Measurements from ENCODE around the gene HEXA. TPM values are rescaled to one million over a fixed set of nuclear protein-coding genes. Genes with fewer than 3 reads are reported as not detected.

The HEXA gene
- polyA plus RNA-seq, 1 donor: 162 TPM

GRCh38 chr15:72338148-72338547, 37.7 kb downstream of the HEXA start:
- Histone ChIP-seq H3K36me3 (ENCODE audit: control insufficient read depth, insufficient read depth, low read length) (peaks cover 20% of the 10 kb centered on the region), H3K27ac (ENCODE audit: low read length) (no peak overlapping the region), H3K9me3 (ENCODE audit: control insufficient read depth, low read depth, low read length) (no peaks in the 10 kb centered on the region), H3K4me3 (ENCODE audit: low read length) (no peak overlapping the region), H3K4me1 (ENCODE audit: control insufficient read depth, insufficient read depth, low read length) (no peaks in the 10 kb centered on the region), H3K27me3 (ENCODE audit: control insufficient read depth, insufficient read depth, low read length) (no peaks in the 10 kb centered on the region)
- DNase-seq: no peak
- WGBS (ENCODE audit: insufficient coverage, low lambda C conversion rate): no CpG with 5 or more reads among the region's 2 CpGs

- 88% methylated on average over 1 of the region's 2 CpGs for WGBS (ENCODE audit: insufficient coverage, low lambda C conversion rate)
- Histone ChIP-seq H3K36me3 (ENCODE audit: control insufficient read depth, insufficient read depth, low read length) (peaks cover 7% of the 10 kb centered on the region), H3K4me1 (ENCODE audit: control insufficient read depth, insufficient read depth, low read length) (no peaks in the 10 kb centered on the region), H3K9me3 (ENCODE audit: control insufficient read depth, low read depth, low read length) (no peaks in the 10 kb centered on the region), H3K27me3 (ENCODE audit: control insufficient read depth, insufficient read depth, low read length) (no peaks in the 10 kb centered on the region), H3K4me3 (ENCODE audit: low read length) (no peak overlapping the region), H3K27ac (ENCODE audit: low read length) (no peak overlapping the region)
- DNase-seq: no peak
These were observed 41.0 kb downstream of the HEXA start for GRCh38 chr15:72334842-72335241.

DNA sequence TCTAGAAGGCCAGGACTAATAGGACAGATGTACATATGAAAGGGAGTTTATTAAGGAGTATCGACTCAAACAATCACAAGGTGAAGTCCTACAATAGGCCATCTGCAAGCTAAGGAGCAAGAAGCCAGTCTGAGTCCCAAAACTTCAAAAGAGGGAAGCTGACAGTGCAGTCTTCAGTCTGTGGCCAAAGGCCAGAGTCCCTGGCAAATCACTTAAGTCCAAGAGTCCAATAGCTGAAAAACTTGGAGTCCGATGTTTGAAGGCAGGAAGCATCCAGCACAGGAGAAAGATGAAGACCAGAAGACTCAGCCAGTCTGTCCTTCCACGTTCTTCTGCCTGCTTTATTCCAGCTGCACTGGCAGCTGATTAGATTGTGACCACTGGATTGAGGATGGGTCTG, 44.8 kb downstream of the HEXA start:
- no CpG with 5 or more reads among the region's 3 CpGs for WGBS (ENCODE audit: insufficient coverage, low lambda C conversion rate)

GRCh38 chr15:72323752-72324151, 52.1 kb downstream of the HEXA start:
- H3K36me3 ChIP-seq (ENCODE audit: control insufficient read depth, insufficient read depth, low read length): peaks cover 8% of the 10 kb centered on the region
- H3K27me3 ChIP-seq (ENCODE audit: control insufficient read depth, insufficient read depth, low read length): no peaks in the 10 kb centered on the region
- H3K4me3 ChIP-seq (ENCODE audit: low read length): no peak overlapping the region
- DNase-seq: no peak
- peaks cover 3% of the 10 kb centered on the region for H3K4me1 ChIP-seq (ENCODE audit: control insufficient read depth, insufficient read depth, low read length)
- H3K27ac ChIP-seq (ENCODE audit: low read length): no peak overlapping the region
- H3K9me3 ChIP-seq (ENCODE audit: control insufficient read depth, low read depth, low read length): peaks cover 6% of the 10 kb centered on the region
- 80% methylated on average over 1 of the region's 1 CpG for WGBS (ENCODE audit: insufficient coverage, low lambda C conversion rate)

More for the DNA sequence above, 44.8 kb downstream of the HEXA start:
- Histone ChIP-seq H3K36me3 (ENCODE audit: control insufficient read depth, insufficient read depth, low read length) (peaks cover 10% of the 10 kb centered on the region), H3K4me3 (ENCODE audit: low read length) (no peak overlapping the region), H3K27ac (ENCODE audit: low read length) (no peak overlapping the region), H3K4me1 (ENCODE audit: control insufficient read depth, insufficient read depth, low read length) (no peaks in the 10 kb centered on the region), H3K9me3 (ENCODE audit: control insufficient read depth, low read depth, low read length) (no peaks in the 10 kb centered on the region), H3K27me3 (ENCODE audit: control insufficient read depth, insufficient read depth, low read length) (no peaks in the 10 kb centered on the region)
- peak; percentile 47 to 56 for DNase-seq

- 0% methylated on average over 2 of the region's 58 CpGs for WGBS (ENCODE audit: insufficient coverage, low lambda C conversion rate)
- H3K27ac ChIP-seq (ENCODE audit: low read length): peak within 1 kb of the TSS; percentile 5
These were observed 55.7 kb downstream of the HEXA start, which contains the start of gene CELF6 for GRCh38 chr15:72319985-72320671. Gene CELF6, minus strand, starts transcription at chr15:72320157. Its CDS starts 283 bp downstream, at chr15:72319874.

GRCh38 chr15:72319360-72319984, 56.3 kb downstream of the HEXA start:
- H3K4me1 ChIP-seq (ENCODE audit: control insufficient read depth, insufficient read depth, low read length): peaks cover 3% of the 10 kb centered on the region
- peaks cover 6% of the 10 kb centered on the region for H3K9me3 ChIP-seq (ENCODE audit: control insufficient read depth, low read depth, low read length)
- peak; percentile 51 to 67 for DNase-seq
- H3K27ac ChIP-seq (ENCODE audit: low read length): no peak overlapping the region
- peak overlapping the region; percentile 17 for H3K4me3 ChIP-seq (ENCODE audit: low read length)
- no peaks in the 10 kb centered on the region for H3K36me3 ChIP-seq (ENCODE audit: control insufficient read depth, insufficient read depth, low read length)
- H3K27me3 ChIP-seq (ENCODE audit: control insufficient read depth, insufficient read depth, low read length): no peaks in the 10 kb centered on the region
- WGBS (ENCODE audit: insufficient coverage, low lambda C conversion rate): no CpG with 5 or more reads among the region's 48 CpGs

More at GRCh38 chr15:72319985-72320671, 55.7 kb downstream of the HEXA start, which contains the start of gene CELF6:
- no peaks in the 10 kb centered on the region for H3K27me3 ChIP-seq (ENCODE audit: control insufficient read depth, insufficient read depth, low read length)
- peaks cover 6% of the 10 kb centered on the region for H3K9me3 ChIP-seq (ENCODE audit: control insufficient read depth, low read depth, low read length)
- peaks cover 3% of the 10 kb centered on the region for H3K4me1 ChIP-seq (ENCODE audit: control insufficient read depth, insufficient read depth, low read length)
- peak within 1 kb of the TSS; percentile 43 for H3K4me3 ChIP-seq (ENCODE audit: low read length)
- DNase-seq: peak; percentile 83 to 89
- H3K36me3 ChIP-seq (ENCODE audit: control insufficient read depth, insufficient read depth, low read length): no peaks in the 10 kb centered on the region

- Histone ChIP-seq H3K4me1 (ENCODE audit: control insufficient read depth, insufficient read depth, low read length) (peaks cover 3% of the 10 kb centered on the region), H3K9me3 (ENCODE audit: control insufficient read depth, low read depth, low read length) (peaks cover 3% of the 10 kb centered on the region), H3K27ac (ENCODE audit: low read length) (no peak overlapping the region), H3K4me3 (ENCODE audit: low read length) (no peak overlapping the region), H3K36me3 (ENCODE audit: control insufficient read depth, insufficient read depth, low read length) (no peaks in the 10 kb centered on the region), H3K27me3 (ENCODE audit: control insufficient read depth, insufficient read depth, low read length) (no peaks in the 10 kb centered on the region)
- DNase-seq: peak in 1 of 2 donors; percentile 6
- no CpG with 5 or more reads among the region's 2 CpGs for WGBS (ENCODE audit: insufficient coverage, low lambda C conversion rate)
These were observed 57.3 kb downstream of the HEXA start for GRCh38 chr15:72318408-72318942.

DNA sequence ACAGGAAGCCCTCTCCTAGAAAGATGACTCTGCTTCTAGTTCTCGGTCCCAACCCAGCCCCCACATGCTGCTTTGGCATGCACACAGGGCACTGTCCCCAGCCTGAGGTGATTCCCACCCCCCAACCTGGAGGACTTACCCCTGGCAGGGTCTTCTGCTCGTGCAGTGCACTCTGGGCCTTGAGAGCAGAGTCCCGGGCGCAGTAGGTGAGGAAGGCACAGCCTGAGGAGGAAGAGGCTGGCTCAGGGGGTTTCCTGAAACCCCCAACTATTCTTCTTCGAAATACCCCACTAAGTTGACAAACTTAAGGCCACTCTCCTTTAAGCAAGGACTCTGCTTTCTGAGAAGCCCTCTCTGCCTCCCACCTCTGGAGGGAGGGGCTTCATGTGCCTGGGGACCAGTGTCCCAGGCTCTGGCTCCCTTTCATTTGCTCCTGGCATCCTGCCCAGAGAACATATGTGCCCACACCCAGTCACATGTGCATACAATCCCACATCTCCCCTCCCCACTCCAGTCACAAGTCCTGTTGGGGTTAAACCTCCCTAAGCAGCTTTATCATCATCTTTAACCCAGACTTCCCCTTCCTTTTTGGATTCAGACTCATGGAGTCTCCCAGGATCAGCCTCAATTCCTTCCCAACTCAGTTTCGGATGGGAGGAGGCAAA, 60.0 kb downstream of the HEXA start:
- WGBS (ENCODE audit: insufficient coverage, low lambda C conversion rate): no CpG with 5 or more reads among the region's 6 CpGs

DNA sequence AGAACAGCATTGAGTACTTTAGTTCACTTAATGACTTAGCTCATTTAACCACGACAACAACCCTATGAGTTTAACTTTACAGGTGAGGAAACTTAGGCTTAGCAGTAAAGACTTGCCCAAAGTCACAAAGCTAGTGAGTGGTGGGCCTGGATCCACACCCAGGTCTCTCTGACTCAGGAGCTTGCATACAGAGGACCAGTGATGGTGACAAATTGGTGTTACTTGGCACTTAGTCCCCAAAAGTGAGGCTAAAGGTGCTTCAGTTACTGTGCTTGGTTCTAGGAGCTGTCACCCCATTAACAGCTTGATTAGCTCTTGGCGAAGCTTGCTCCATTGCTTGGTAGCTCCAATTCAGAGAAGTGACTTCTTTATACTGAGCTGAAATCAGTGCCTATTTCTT, 61.9 kb downstream of the HEXA start:
- Histone ChIP-seq H3K27ac (ENCODE audit: low read length) (no peak overlapping the region), H3K4me3 (ENCODE audit: low read length) (no peak overlapping the region), H3K4me1 (ENCODE audit: control insufficient read depth, insufficient read depth, low read length) (no peaks in the 10 kb centered on the region), H3K36me3 (ENCODE audit: control insufficient read depth, insufficient read depth, low read length) (no peaks in the 10 kb centered on the region), H3K9me3 (ENCODE audit: control insufficient read depth, low read depth, low read length) (no peaks in the 10 kb centered on the region), H3K27me3 (ENCODE audit: control insufficient read depth, insufficient read depth, low read length) (no peaks in the 10 kb centered on the region)
- no peak for DNase-seq
- no CpG with 5 or more reads among the region's 2 CpGs for WGBS (ENCODE audit: insufficient coverage, low lambda C conversion rate)

More for the DNA sequence above, 60.0 kb downstream of the HEXA start:
- H3K9me3 ChIP-seq (ENCODE audit: control insufficient read depth, low read depth, low read length): peaks cover 3% of the 10 kb centered on the region
- no peaks in the 10 kb centered on the region for H3K27me3 ChIP-seq (ENCODE audit: control insufficient read depth, insufficient read depth, low read length)
- no peak overlapping the region for H3K27ac ChIP-seq (ENCODE audit: low read length)
- H3K4me3 ChIP-seq (ENCODE audit: low read length): no peak overlapping the region
- H3K4me1 ChIP-seq (ENCODE audit: control insufficient read depth, insufficient read depth, low read length): peaks cover 3% of the 10 kb centered on the region
- peak; percentile 18 to 31 for DNase-seq
- H3K36me3 ChIP-seq (ENCODE audit: control insufficient read depth, insufficient read depth, low read length): no peaks in the 10 kb centered on the region

DNA sequence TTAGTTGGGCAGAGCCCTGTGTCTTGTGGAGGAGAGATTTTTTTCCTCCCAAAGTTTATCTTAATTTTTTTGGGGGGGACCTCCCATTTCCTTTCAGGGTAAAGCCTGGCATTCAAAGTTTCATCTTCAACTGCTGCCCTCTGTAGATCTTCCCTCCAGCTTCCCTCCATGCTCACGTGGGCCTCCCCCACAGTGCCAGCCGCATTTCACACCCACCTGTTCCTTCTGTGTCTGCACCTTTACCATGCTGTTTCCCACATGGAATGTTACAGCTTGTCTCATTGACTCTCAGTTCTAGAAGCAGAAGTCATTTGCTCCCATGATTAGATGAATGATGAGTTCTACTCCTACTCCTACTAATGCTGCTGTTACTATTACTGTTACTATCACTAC, 62.4 kb downstream of the HEXA start:
- H3K27me3 ChIP-seq (ENCODE audit: control insufficient read depth, insufficient read depth, low read length): no peaks in the 10 kb centered on the region
- no CpG with 5 or more reads among the region's 2 CpGs for WGBS (ENCODE audit: insufficient coverage, low lambda C conversion rate)
- no peaks in the 10 kb centered on the region for H3K9me3 ChIP-seq (ENCODE audit: control insufficient read depth, low read depth, low read length)
- no peak for DNase-seq
- no peaks in the 10 kb centered on the region for H3K4me1 ChIP-seq (ENCODE audit: control insufficient read depth, insufficient read depth, low read length)
- H3K36me3 ChIP-seq (ENCODE audit: control insufficient read depth, insufficient read depth, low read length): no peaks in the 10 kb centered on the region
- H3K27ac ChIP-seq (ENCODE audit: low read length): no peak overlapping the region
- H3K4me3 ChIP-seq (ENCODE audit: low read length): no peak overlapping the region
